Tibial nerve (tissue), 3 donors: ENCODE results near the gene IGSF9.

Source experiments
- CTCF ChIP-seq, 5 experiments: fragments of 200-600 bp in 3 of 5; fragments of 450-650 bp in 2 of 5; sonication (generic) in 3 of 5; IDR thresholded peaks; one replicate each; pipeline ENCODE4 v1.5.1; 2016 to 2019; ENCODE audit warnings: antibody characterized with exemption in 5 of 5, mild to moderate bottlenecking in 3 of 5, moderate library complexity in 2 of 5
- POLR2A ChIP-seq, 2 donors: fragments of 450-650 bp; IDR thresholded peaks; one replicate each; pipeline ENCODE4 v1.6.1; 2017; ENCODE audit warnings: antibody characterized with exemption in 2 of 2, mild to moderate bottlenecking in 2 of 2, moderate library complexity in 2 of 2

GRCh38 chr1:159916242-159917051 lies 29.0 kb downstream of the IGSF9 start:
- no peak for TF ChIP-seq CTCF (IDR thresholded peaks at IDR 0.05)
- TF ChIP-seq POLR2A (IDR thresholded peaks at IDR 0.05): no peak
